Astrocyte of the cerebellum (primary cell): Measurements from ENCODE around the gene HIGD2B.
A peak's percentile ranks its signal among the peaks of the same experiment; 100 is the strongest.
"Not testable (repeated sequence)": the region's sequence is repeated elsewhere in the genome, so short reads cannot be mapped to it uniquely, and the experiment has no call there.

Experiments
- DNase-seq: peaks from one replicate; pipeline ENCODE4 v3.0.0-alpha.2; 2011; ENCODE audit warnings: low read depth
- H3K4me3 ChIP-seq: 2 replicates; pipeline ENCODE4 v1.5.1; 2011; ENCODE audit warnings: mild to moderate bottlenecking, low read depth, low read length, moderate library complexity
- CTCF ChIP-seq: IDR thresholded peaks from 2 replicates; pipeline ENCODE4 v1.5.1; 2012; ENCODE audit warnings: low read length, low read depth, moderate library complexity, mild to moderate bottlenecking; ENCODE audit errors: missing control alignments
- in situ Hi-C: cut with HindIII; loops from 2 replicates; pipeline ENCODE4 v1.10.0; 2017; ENCODE audit warnings: low sequenced_read_pairs

Gene HIGD2B

GRCh38 chr15:72680931-72681330, 5.1 kb downstream of the HIGD2B start:
- no peak for DNase-seq
- in situ Hi-C loops, result no loop called here
- H3K4me3 ChIP-seq, result no peak overlapping the region
- no peak for TF ChIP-seq CTCF

GRCh38 chr15:72676838-72677237, 9.1 kb downstream of the HIGD2B start:
- in situ Hi-C loops, result no loop called here
- DNase-seq, result no peak
- TF ChIP-seq CTCF, result no peak
- no peak overlapping the region for H3K4me3 ChIP-seq

- DNase-seq, result no peak
- no peak for TF ChIP-seq CTCF
- in situ Hi-C loops, result no loop called here
- H3K4me3 ChIP-seq, result no peak overlapping the region
Observed at GRCh38 chr15:72671525-72671924, 14.5 kb downstream of the HIGD2B start.

GRCh38 chr15:72670656-72671352, 15.2 kb downstream of the HIGD2B start:
- peak overlapping the region; percentile 14 for H3K4me3 ChIP-seq
- DNase-seq, in situ Hi-C loops: not testable (repeated sequence)
- TF ChIP-seq CTCF, result peak; percentile 76

- DNase-seq, in situ Hi-C loops, H3K4me3 ChIP-seq: not testable (repeated sequence)
Observed at GRCh38 chr15:72669803-72670202, 16.2 kb downstream of the HIGD2B start.

GRCh38 chr15:72665706-72666105, 20.3 kb downstream of the HIGD2B start:
- H3K4me3 ChIP-seq, in situ Hi-C loops, DNase-seq: not testable (repeated sequence)

GRCh38 chr15:72663931-72664330, 22.1 kb downstream of the HIGD2B start:
- in situ Hi-C loops, DNase-seq, H3K4me3 ChIP-seq: not testable (repeated sequence)

GRCh38 chr15:72661081-72661480, 24.9 kb downstream of the HIGD2B start:
- DNase-seq, H3K4me3 ChIP-seq, in situ Hi-C loops: not testable (repeated sequence)

- DNase-seq, in situ Hi-C loops, H3K4me3 ChIP-seq: not testable (repeated sequence)
Observed at GRCh38 chr15:72656014-72656413, 30.0 kb downstream of the HIGD2B start.

- DNase-seq, H3K4me3 ChIP-seq, in situ Hi-C loops: not testable (repeated sequence)
Observed at GRCh38 chr15:72654397-72654796, 31.6 kb downstream of the HIGD2B start, which contains the start of gene GOLGA6B. Gene GOLGA6B (plus strand): TSS chr15:72654697. CDS start chr15:72654738, 41 bp downstream.

- H3K4me3 ChIP-seq, DNase-seq, in situ Hi-C loops: not testable (repeated sequence)
Observed at GRCh38 chr15:72648631-72649253, 37.2 kb downstream of the HIGD2B start.

GRCh38 chr15:72642271-72642670, 43.7 kb downstream of the HIGD2B start:
- H3K4me3 ChIP-seq, in situ Hi-C loops, DNase-seq: not testable (repeated sequence)

GRCh38 chr15:72639759-72640483, 46.1 kb downstream of the HIGD2B start:
- H3K4me3 ChIP-seq, DNase-seq, in situ Hi-C loops: not testable (repeated sequence)
